HG03442 (cell line): ENCODE data around the gene HERC3.

Experiments used
- ATAC-seq: cut with Tn5 transposase; IDR thresholded peaks from one replicate; pipeline ENCODE4 v1.9.1; 2021; ENCODE audit warnings: mild to moderate bottlenecking, moderate library complexity; ENCODE audit not compliant: unreplicated experiment

Gene HERC3

GRCh38 chr4:88744609-88745008, 152.3 kb downstream of the HERC3 start:
- no peak for ATAC-seq

GRCh38 chr4:88745175-88745574, 152.9 kb downstream of the HERC3 start:
- ATAC-seq: no peak

- no peak for ATAC-seq
Measured at GRCh38 chr4:88745581-88746163, 153.4 kb downstream of the HERC3 start.

- no peak for ATAC-seq
Measured at GRCh38 chr4:88746206-88746605, 153.9 kb downstream of the HERC3 start.

GRCh38 chr4:88747351-88747750, 155.1 kb downstream of the HERC3 start:
- no peak for ATAC-seq

- no peak for ATAC-seq
Measured at GRCh38 chr4:88750369-88750768, 158.1 kb downstream of the HERC3 start.

GRCh38 chr4:88751258-88752075, 159.2 kb downstream of the HERC3 start:
- ATAC-seq: no peak

GRCh38 chr4:88752076-88752463, 159.8 kb downstream of the HERC3 start:
- ATAC-seq: peak; percentile 55

- ATAC-seq: no peak
Measured at GRCh38 chr4:88752754-88753153, 160.5 kb downstream of the HERC3 start.

- ATAC-seq: no peak
Measured at GRCh38 chr4:88753658-88754571, 161.6 kb downstream of the HERC3 start.

GRCh38 chr4:88754796-88755195, 162.5 kb downstream of the HERC3 start:
- ATAC-seq: no peak

GRCh38 chr4:88755454-88755853, 163.2 kb downstream of the HERC3 start:
- ATAC-seq: no peak

GRCh38 chr4:88756149-88756548, 163.9 kb downstream of the HERC3 start:
- ATAC-seq: no peak

GRCh38 chr4:88757067-88757466, 164.8 kb downstream of the HERC3 start:
- no peak for ATAC-seq

- no peak for ATAC-seq
Measured at GRCh38 chr4:88757776-88758175, 165.5 kb downstream of the HERC3 start.
